Subcutaneous abdominal adipose tissue (tissue), 5 donors: Measurements from ENCODE around the gene WFDC11.

Experiments
- H3K27ac ChIP-seq: one replicate; pipeline ENCODE4 v1.7.0; 2013; ENCODE audit warnings: low read depth, mild to moderate bottlenecking, inconsistent platforms, low read length, moderate library complexity
- H3K27me3 ChIP-seq, 5 donors: one replicate each; pipeline ENCODE4 v1.7.0; 2013; ENCODE audit warnings: low read length in 5 of 5, inconsistent platforms in 1 of 5; ENCODE audit not compliant: control insufficient read depth in 5 of 5, insufficient read depth in 4 of 5
- H3K36me3 ChIP-seq, 5 donors: one replicate each; pipeline ENCODE4 v1.7.0; 2013; ENCODE audit warnings: low read length in 5 of 5; ENCODE audit not compliant: control insufficient read depth in 5 of 5, insufficient read depth in 5 of 5
- H3K4me1 ChIP-seq, 5 donors: one replicate each; pipeline ENCODE4 v1.7.0; 2013; ENCODE audit warnings: low read length in 5 of 5, mild to moderate bottlenecking in 3 of 5, moderate library complexity in 1 of 5; ENCODE audit not compliant: control insufficient read depth in 5 of 5, insufficient read depth in 5 of 5
- H3K4me3 ChIP-seq, 5 donors: one replicate each; pipeline ENCODE4 v1.7.0; 2013; ENCODE audit warnings: low read length in 5 of 5, low read depth in 1 of 5
- H3K9ac ChIP-seq, 5 donors: one replicate each; pipeline ENCODE4 v1.7.0; 2013; ENCODE audit warnings: low read length in 5 of 5, mild to moderate bottlenecking in 4 of 5, moderate library complexity in 3 of 5
- H3K9me3 ChIP-seq, 5 donors: one replicate each; pipeline ENCODE4 v1.7.0; 2013; ENCODE audit warnings: low read length in 5 of 5; ENCODE audit not compliant: control insufficient read depth in 5 of 5
- donor health status: healthy.
- donor health status: healthy.
- donor health status: healthy.
- donor health status: healthy.
- donor health status: healthy.

WFDC11 gene

DNA sequence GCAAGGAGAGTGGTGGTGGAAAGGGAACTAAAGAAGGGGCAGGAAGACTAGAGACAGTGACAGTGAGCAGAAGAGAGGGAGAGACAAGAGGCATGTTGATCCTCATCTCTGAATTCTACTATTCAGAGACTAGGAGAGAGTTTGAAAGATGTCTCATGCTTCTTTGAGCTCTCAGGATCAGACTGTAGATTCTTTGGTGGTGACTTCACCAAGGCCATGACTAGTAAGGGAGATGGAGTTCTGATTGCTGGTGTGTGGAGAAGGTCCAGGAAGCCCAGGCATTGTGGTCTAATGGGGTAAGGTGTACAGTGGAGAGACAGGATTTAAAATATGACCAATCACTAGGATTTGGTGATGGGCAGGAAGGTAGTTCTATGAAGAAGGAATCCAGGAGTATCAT is 39.7 kb downstream of the WFDC11 start:
- H3K9ac ChIP-seq: no peak overlapping the region
- H3K9me3 ChIP-seq: no peaks in the 10 kb centered on the region
- no peak overlapping the region for H3K27ac ChIP-seq
- H3K36me3 ChIP-seq: no peaks in the 10 kb centered on the region
- peaks cover 0 to 6% (median 2%) of the 10 kb centered on the region in 5 donors for H3K27me3 ChIP-seq
- peaks cover 0 to 4% (median 0%) of the 10 kb centered on the region in 5 donors for H3K4me1 ChIP-seq
- no peak overlapping the region for H3K4me3 ChIP-seq

DNA sequence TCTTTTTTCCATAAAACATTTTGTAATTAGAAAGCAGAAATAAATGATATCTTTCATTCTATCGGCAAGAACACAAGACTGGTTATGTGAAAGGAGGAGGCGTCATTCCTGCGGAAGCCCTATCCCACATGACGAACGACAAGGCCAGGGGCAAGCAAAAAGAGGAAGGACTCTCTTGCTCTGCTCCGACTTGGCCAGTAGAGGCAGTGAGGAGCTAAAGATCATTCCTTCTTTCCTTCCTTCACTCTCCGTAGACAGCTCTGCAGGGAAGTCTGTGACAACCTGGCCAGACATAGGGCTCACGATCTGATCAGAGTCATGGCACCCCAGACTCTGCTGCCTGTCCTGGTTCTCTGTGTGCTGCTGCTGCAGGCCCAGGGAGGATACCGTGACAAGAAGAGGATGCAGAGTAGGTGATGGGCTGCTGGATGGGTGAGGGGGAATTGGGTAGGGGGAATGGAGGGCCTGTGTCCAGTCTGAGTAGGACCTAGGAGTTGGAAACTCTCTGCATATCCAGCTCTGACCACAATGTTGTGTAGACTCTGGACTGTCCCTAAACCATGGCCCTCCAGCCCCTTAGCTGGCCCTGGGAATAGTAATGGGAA is 40.4 kb downstream of the WFDC11 start, which contains the start of gene WFDC10A:
Gene WFDC10A (plus strand): TSS at position 244 of the 605 bp plus-strand sequence. CDS start 75 bp downstream, at position 319.
- H3K36me3 ChIP-seq: no peaks in the 10 kb centered on the region
- peaks cover 0 to 6% (median 2%) of the 10 kb centered on the region in 5 donors for H3K27me3 ChIP-seq
- no peak within 1 kb of the TSS for H3K4me3 ChIP-seq
- H3K9ac ChIP-seq: no peak within 1 kb of the TSS
- peaks cover 0 to 4% (median 0%) of the 10 kb centered on the region in 5 donors for H3K4me1 ChIP-seq
- H3K27ac ChIP-seq: no peak within 1 kb of the TSS
- H3K9me3 ChIP-seq: no peaks in the 10 kb centered on the region

GRCh38 chr20:45626540-45626939 is 43.5 kb downstream of the WFDC11 start:
- Histone ChIP-seq H3K36me3 (no peaks in the 10 kb centered on the region), H3K4me3 (no peak overlapping the region), H3K27ac (no peak overlapping the region), H3K27me3 (peaks cover 0 to 6% (median 0%) of the 10 kb centered on the region in 5 donors), H3K4me1 (peaks cover 0 to 4% (median 0%) of the 10 kb centered on the region in 5 donors), H3K9ac (no peak overlapping the region), H3K9me3 (no peaks in the 10 kb centered on the region)

GRCh38 chr20:45621593-45621992 is 48.4 kb downstream of the WFDC11 start:
- Histone ChIP-seq H3K4me3 (no peak overlapping the region), H3K4me1 (no peaks in the 10 kb centered on the region), H3K36me3 (no peaks in the 10 kb centered on the region), H3K9me3 (no peaks in the 10 kb centered on the region), H3K27ac (no peak overlapping the region), H3K27me3 (no peaks in the 10 kb centered on the region), H3K9ac (no peak overlapping the region)

DNA sequence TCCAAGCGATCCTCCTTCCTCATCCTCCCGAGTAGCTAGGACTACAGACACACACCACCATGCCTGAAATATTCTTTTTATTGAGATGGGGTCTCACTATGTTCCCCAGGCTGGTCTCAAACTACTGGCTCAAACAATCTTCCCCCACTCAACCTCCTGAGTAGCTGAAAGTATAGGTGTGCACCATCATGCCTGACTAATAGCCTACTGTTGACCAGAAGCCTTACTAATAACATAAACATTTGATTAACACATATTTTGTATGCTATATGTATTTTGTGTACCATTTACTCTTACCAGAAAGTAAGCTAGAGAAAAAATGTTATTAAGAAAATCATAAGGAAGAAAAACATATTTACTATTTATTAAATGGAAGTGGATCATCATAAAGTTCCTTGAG is 52.4 kb downstream of the WFDC11 start:
- no peak overlapping the region for H3K27ac ChIP-seq
- no peaks in the 10 kb centered on the region for H3K9me3 ChIP-seq
- no peak overlapping the region for H3K4me3 ChIP-seq
- H3K4me1 ChIP-seq: no peaks in the 10 kb centered on the region
- peaks cover 0 to 3% (median 0%) of the 10 kb centered on the region in 5 donors for H3K27me3 ChIP-seq
- no peaks in the 10 kb centered on the region for H3K36me3 ChIP-seq
- H3K9ac ChIP-seq: no peak overlapping the region

DNA sequence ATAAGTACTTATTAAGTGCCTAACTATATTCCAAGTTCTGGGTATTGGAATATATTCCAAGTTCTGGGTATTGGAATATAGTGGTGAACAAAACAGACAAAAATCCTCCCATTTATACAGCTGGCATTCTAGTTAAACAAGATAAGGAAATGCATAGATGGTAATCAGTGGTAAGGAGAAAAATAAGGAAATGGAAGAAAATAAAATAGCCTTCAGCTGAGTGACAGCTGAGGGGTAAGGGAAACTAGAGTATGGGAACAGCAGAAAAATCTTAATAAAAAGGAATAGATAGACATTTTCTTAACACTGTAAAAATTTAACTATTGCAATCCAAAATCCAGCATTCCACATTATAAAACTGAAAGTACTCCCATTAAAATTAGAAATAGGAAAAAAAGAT is 57.7 kb downstream of the WFDC11 start:
- H3K27ac ChIP-seq: no peak overlapping the region
- no peaks in the 10 kb centered on the region for H3K36me3 ChIP-seq
- no peak overlapping the region for H3K9ac ChIP-seq
- H3K4me1 ChIP-seq: no peaks in the 10 kb centered on the region
- H3K4me3 ChIP-seq: no peak overlapping the region
- peaks cover 0 to 2% (median 0%) of the 10 kb centered on the region in 5 donors for H3K9me3 ChIP-seq
- H3K27me3 ChIP-seq: peaks cover 0 to 3% (median 0%) of the 10 kb centered on the region in 5 donors

GRCh38 chr20:45611054-45611453 is 59.0 kb downstream of the WFDC11 start:
- Histone ChIP-seq H3K4me3 (no peak overlapping the region), H3K4me1 (no peaks in the 10 kb centered on the region), H3K27me3 (peaks cover 0 to 3% (median 0%) of the 10 kb centered on the region in 5 donors), H3K36me3 (no peaks in the 10 kb centered on the region), H3K9me3 (peaks cover 0 to 3% (median 2%) of the 10 kb centered on the region in 5 donors), H3K27ac (no peak overlapping the region), H3K9ac (no peak overlapping the region)

DNA sequence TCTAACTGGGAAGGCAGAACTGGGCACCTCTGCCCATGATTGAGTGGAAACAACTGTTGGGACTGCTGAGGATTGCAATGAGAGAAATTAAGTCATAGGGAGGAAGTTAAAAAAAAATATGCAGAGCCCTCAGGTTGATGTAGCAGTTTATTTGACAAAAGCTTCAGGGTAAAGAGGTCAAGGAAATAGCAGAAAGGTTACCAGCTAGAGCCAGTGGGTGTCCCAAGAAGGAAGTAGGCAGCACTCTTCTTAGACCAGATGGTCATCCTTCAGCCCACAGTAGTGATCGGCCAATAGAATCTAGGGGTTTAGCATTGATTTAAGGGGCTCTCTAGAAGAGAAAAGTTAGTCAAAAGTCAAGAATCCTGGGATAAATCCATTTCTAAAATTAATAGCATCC is 62.2 kb downstream of the WFDC11 start:
- Histone ChIP-seq H3K4me3 (no peak overlapping the region), H3K27ac (no peak overlapping the region), H3K4me1 (no peaks in the 10 kb centered on the region), H3K36me3 (no peaks in the 10 kb centered on the region), H3K9ac (no peak overlapping the region), H3K27me3 (peaks cover 0 to 2% (median 0%) of the 10 kb centered on the region in 5 donors), H3K9me3 (peaks cover 0 to 13% (median 2%) of the 10 kb centered on the region in 5 donors)
